Lung (tissue), 12 donors: ENCODE measurements around the gene CACNG1. TPM values are rescaled to one million over a fixed set of nuclear protein-coding genes. Genes with fewer than 3 reads are reported as not detected.

ENCODE experiments used
- ATAC-seq: fragments of 200-7000 bp; cut with Tn5 transposase; one replicate; pipeline ENCODE4 v1.9.1; 2020; ENCODE audit warnings: moderate number of reproducible peaks; ENCODE audit not compliant: insufficient read depth, low FRiP score
- DNase-seq, 3 donors: peaks; one replicate each; pipeline ENCODE4 v3.0.0-alpha.2; 2013 to 2017
- H3K27ac ChIP-seq, 2 donors: one replicate each; pipeline ENCODE4 v1.5.1; 2013; ENCODE audit warnings: mild to moderate bottlenecking in 2 of 2, moderate library complexity in 2 of 2, control low read depth in 1 of 2, inconsistent platforms in 1 of 2, low read depth in 1 of 2, low read length in 1 of 2
- H3K27me3 ChIP-seq, 3 donors: one replicate each; pipeline ENCODE4 v1.5.1; 2013; ENCODE audit warnings: low read length in 2 of 3; ENCODE audit not compliant: control insufficient read depth in 3 of 3, insufficient read depth in 3 of 3
- H3K36me3 ChIP-seq, 4 donors: one replicate each; pipeline ENCODE4 v1.5.1; 2013; ENCODE audit warnings: low read length in 4 of 4, mild to moderate bottlenecking in 1 of 4, moderate library complexity in 1 of 4; ENCODE audit not compliant: control insufficient read depth in 4 of 4, insufficient read depth in 4 of 4
- H3K4me1 ChIP-seq, 5 donors: one replicate each; pipeline ENCODE4 v1.5.1; 2013; ENCODE audit warnings: low read length in 5 of 5, mild to moderate bottlenecking in 2 of 5, moderate library complexity in 1 of 5; ENCODE audit not compliant: control insufficient read depth in 5 of 5, insufficient read depth in 5 of 5
- H3K4me3 ChIP-seq: one replicate; pipeline ENCODE4 v1.5.1; 2013; ENCODE audit warnings: mild to moderate bottlenecking, control low read depth, moderate library complexity
- H3K9ac ChIP-seq, 2 donors: one replicate each; pipeline ENCODE4 v1.5.1; 2013; ENCODE audit warnings: low read length in 2 of 2, control low read depth in 1 of 2; ENCODE audit not compliant: insufficient read depth in 1 of 2
- H3K9me3 ChIP-seq, 4 donors: one replicate each; pipeline ENCODE4 v1.5.1; 2013; ENCODE audit warnings: low read length in 3 of 4, mild to moderate bottlenecking in 1 of 4, moderate library complexity in 1 of 4; ENCODE audit not compliant: control insufficient read depth in 4 of 4, insufficient read depth in 3 of 4
- CTCF ChIP-seq: IDR thresholded peaks from 2 replicates; pipeline ENCODE4 v1.5.1; 2012; ENCODE audit warnings: mild to moderate bottlenecking; ENCODE audit errors: control extremely low read depth, extremely low read depth
- WGBS, 2 donors: extraction: QIAGEN DNeasy Blood & Tissue Kit; methylation state at CpG; one replicate each; pipeline ENCODE4 v1.1.7; 2013; 5-methylcytosine and 5-hydroxymethylcytosine counted together
- polyA plus RNA-seq, 2 donors: library from polyadenylated mRNA; stranded (reverse); fragments of 200-250 nt; gene quantifications; one replicate each; pipeline ENCODE4 v1.2.1, GENCODE V29; 2013
- total RNA-seq, 2 donors: library from RNA; depleted of rRNA in 1 of 2; stranded (reverse); fragments of >200 nt in 1 of 2; gene quantifications; one replicate each; pipeline ENCODE4 v1.2.1, GENCODE V29; 2014 to 2021
- donor health status: control.
- donor health status: control.
- donor health status: Bipolar disorder and iron deficiency.
- donor health status: healthy.
- donor health status: DM: yes; HTN: yes; CAD: no.

Gene CACNG1
- total and polyA plus RNA-seq, 4 donors, result 0.05 to 0.08 TPM; not detected in 2

GRCh38 chr17:67033613-67034012 is 10.7 kb upstream of the CACNG1 start:
- Histone ChIP-seq H3K9me3 (peaks cover 0 to 2% (median 0%) of the 10 kb centered on the region in 4 donors), H3K4me1 (no peaks in the 10 kb centered on the region), H3K36me3 (no peaks in the 10 kb centered on the region), H3K4me3 (no peak overlapping the region), H3K9ac (no peak overlapping the region), H3K27ac (no peak overlapping the region), H3K27me3 (no peaks in the 10 kb centered on the region)
- 94% methylated on average over 9 of the region's 9 CpGs for WGBS, 2 donors
- TF ChIP-seq CTCF, result no peak
- DNase-seq (no peak), ATAC-seq (no peak)

- Histone ChIP-seq H3K27ac (no peak overlapping the region), H3K9me3 (peaks cover 0 to 2% (median 0%) of the 10 kb centered on the region in 4 donors), H3K4me3 (no peak overlapping the region), H3K36me3 (no peaks in the 10 kb centered on the region), H3K27me3 (no peaks in the 10 kb centered on the region), H3K9ac (no peak overlapping the region), H3K4me1 (no peaks in the 10 kb centered on the region)
- WGBS, 2 donors, result 78 to 84% methylated on average over 11 of the region's 11 CpGs
- DNase-seq (no peak), ATAC-seq (no peak)
- no peak for TF ChIP-seq CTCF
Measured at GRCh38 chr17:67035131-67036083, 8.9 kb upstream of the CACNG1 start.

- no peak for TF ChIP-seq CTCF
- WGBS, 2 donors, result 40 to 57% methylated on average over 5 of the region's 5 CpGs
- ATAC-seq, result no peak
- no peak overlapping the region for H3K4me3 ChIP-seq
- peaks cover 0 to 2% (median 0%) of the 10 kb centered on the region in 4 donors for H3K9me3 ChIP-seq
- no peak overlapping the region for H3K27ac ChIP-seq
- no peaks in the 10 kb centered on the region for H3K4me1 ChIP-seq
- no peaks in the 10 kb centered on the region for H3K27me3 ChIP-seq
- DNase-seq, result no peak
- H3K36me3 ChIP-seq, result no peaks in the 10 kb centered on the region
- H3K9ac ChIP-seq, result no peak overlapping the region
Measured at GRCh38 chr17:67038861-67039365, 5.4 kb upstream of the CACNG1 start.
